Muscle of leg (tissue), 11 donors: Measurements from ENCODE around the gene RNASE8. TPM values are rescaled to one million over a fixed set of nuclear protein-coding genes. Genes with fewer than 3 reads are reported as not detected.

ENCODE experiments used
- DNase-seq: peaks from one replicate; pipeline ENCODE4 v3.0.0; 2013
- H3K27ac ChIP-seq: one replicate; pipeline ENCODE4 v1.5.1; 2013; ENCODE audit warnings: mild to moderate bottlenecking, low read length, control low read depth
- H3K27me3 ChIP-seq: one replicate; pipeline ENCODE4 v1.6.1; 2013; ENCODE audit warnings: low read length; ENCODE audit not compliant: control insufficient read depth, insufficient read depth
- H3K36me3 ChIP-seq: one replicate; pipeline ENCODE4 v1.6.1; 2013; ENCODE audit warnings: low read length; ENCODE audit not compliant: control insufficient read depth, insufficient read depth
- H3K4me1 ChIP-seq: one replicate; pipeline ENCODE4 v1.6.1; 2013; ENCODE audit warnings: low read length; ENCODE audit not compliant: control insufficient read depth, insufficient read depth
- H3K4me3 ChIP-seq: one replicate; pipeline ENCODE4 v1.5.1; 2013; ENCODE audit warnings: low read length, control low read depth
- H3K9me3 ChIP-seq: replicated peaks from 2 replicates; pipeline ENCODE4 v1.6.1; 2013; ENCODE audit warnings: low read depth, low read length; ENCODE audit not compliant: control insufficient read depth
- WGBS: methylation state at CpG from one replicate; pipeline ENCODE4 v1.1.5; 2013; ENCODE audit warnings: missing lambda C conversion rate; ENCODE audit not compliant: insufficient coverage; 5-methylcytosine and 5-hydroxymethylcytosine counted together
- polyA plus RNA-seq, 8 donors: library from polyadenylated mRNA; unstranded; fragments of 120-200 nt; gene quantifications; one replicate each; pipeline versions ENCODE4 v1.2.1 to v1.2.3, GENCODE V29; 2013; ENCODE audit warnings: inconsistent platforms in 1 of 8, low replicate concordance in 1 of 8; ENCODE audit not compliant: insufficient read length in 8 of 8, insufficient read depth in 1 of 8
- total RNA-seq: library from RNA; stranded (reverse); fragments of 120-200 nt; gene quantifications from one replicate; pipeline ENCODE4 v1.2.4, GENCODE V29; 2013

Gene RNASE8
- total and polyA plus RNA-seq, 9 donors: not detected

DNA sequence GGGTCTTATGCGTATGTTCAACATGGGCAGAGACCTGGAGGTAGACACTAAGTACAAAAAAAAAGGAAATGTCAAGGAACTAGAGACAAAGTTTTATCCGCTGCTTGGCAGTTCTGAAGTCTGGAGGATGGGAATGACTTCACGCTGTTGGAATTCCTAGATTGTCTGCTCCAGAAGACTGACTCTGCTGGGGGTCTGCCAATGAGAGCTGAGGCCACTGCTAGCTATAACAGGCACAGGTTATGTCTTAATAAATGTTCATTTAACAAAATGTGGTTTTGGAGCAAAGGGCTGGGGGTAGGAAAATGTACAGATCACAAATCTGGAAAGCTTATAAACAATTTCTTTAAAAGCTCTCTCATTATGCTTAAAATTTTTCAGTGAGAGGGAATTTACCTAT, 5.9 kb downstream of the RNASE8 start:
- H3K36me3 ChIP-seq: no peaks in the 10 kb centered on the region
- peaks cover 9% of the 10 kb centered on the region for H3K4me1 ChIP-seq
- H3K27ac ChIP-seq: no peak overlapping the region
- 27% methylated on average over 3 of the region's 3 CpGs for whole genome bisulfite sequencing
- no peak overlapping the region for H3K4me3 ChIP-seq
- peaks cover 2% of the 10 kb centered on the region for H3K27me3 ChIP-seq
- H3K9me3 ChIP-seq: no peaks in the 10 kb centered on the region
- peak; percentile 70 for DNase-seq

- Histone ChIP-seq H3K36me3 (no peaks in the 10 kb centered on the region), H3K9me3 (no peaks in the 10 kb centered on the region), H3K4me1 (peaks cover 31% of the 10 kb centered on the region), H3K27ac (no peak overlapping the region), H3K4me3 (no peak overlapping the region), H3K27me3 (no peaks in the 10 kb centered on the region)
- WGBS: 93% methylated on average over 2 of the region's 7 CpGs
- no peak for DNase-seq
Measured at GRCh38 chr14:21066882-21067502, 9.4 kb downstream of the RNASE8 start.

GRCh38 chr14:21068521-21069387, 11.1 kb downstream of the RNASE8 start:
- H3K27ac ChIP-seq: peak overlapping the region; percentile 97
- H3K36me3 ChIP-seq: peaks cover 15% of the 10 kb centered on the region
- H3K27me3 ChIP-seq: no peaks in the 10 kb centered on the region
- peak overlapping the region; percentile 77 for H3K4me3 ChIP-seq
- DNase-seq: peak; percentile 86
- H3K4me1 ChIP-seq: peaks cover 43% of the 10 kb centered on the region
- under 1% methylated on average over 25 of the region's 45 CpGs for WGBS
- no peaks in the 10 kb centered on the region for H3K9me3 ChIP-seq

GRCh38 chr14:21069388-21070082, 11.9 kb downstream of the RNASE8 start:
- Histone ChIP-seq H3K27ac (peak overlapping the region; percentile 97), H3K36me3 (peaks cover 23% of the 10 kb centered on the region), H3K27me3 (no peaks in the 10 kb centered on the region), H3K4me3 (peak overlapping the region; percentile 77), H3K4me1 (peaks cover 47% of the 10 kb centered on the region), H3K9me3 (no peaks in the 10 kb centered on the region)
- 0% methylated on average over 29 of the region's 40 CpGs for WGBS
- peak; percentile 92 for DNase-seq

DNA sequence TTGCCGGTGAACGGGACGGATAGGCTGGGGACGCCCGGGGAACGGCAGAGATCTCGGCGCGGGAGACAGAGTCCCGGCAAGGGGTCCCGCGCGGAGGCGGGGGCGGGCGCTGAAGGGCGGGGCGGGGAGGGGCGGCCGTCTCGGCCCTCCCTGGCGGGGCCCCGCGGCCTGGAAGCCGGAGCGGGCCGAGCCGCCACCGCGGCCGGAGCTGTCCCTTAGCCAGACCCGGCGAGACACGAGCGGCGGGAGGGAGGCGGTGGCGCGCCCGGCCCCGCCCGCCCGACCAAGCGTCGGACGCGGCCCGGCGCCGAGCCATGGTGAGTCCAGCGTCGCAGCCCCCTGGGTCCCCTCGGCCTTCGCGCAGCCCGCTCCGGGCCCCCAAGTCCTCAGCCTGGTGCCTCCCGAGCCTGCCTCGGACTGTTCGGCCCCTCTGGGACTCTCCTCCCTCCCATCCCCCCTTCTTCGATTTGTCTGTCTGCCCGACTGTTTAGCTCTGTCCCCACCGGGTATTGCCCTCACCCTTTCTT, 12.5 kb downstream of the RNASE8 start, which contains the start of gene ARHGEF40:
TSS of gene ARHGEF40 (plus strand) at position 222 of the 527 bp plus-strand sequence. CDS start at position 315, 93 bp downstream.
- DNase-seq: peak; percentile 90
- Histone ChIP-seq H3K4me3 (peak within 1 kb of the TSS; percentile 84), H3K9me3 (no peaks in the 10 kb centered on the region), H3K27ac (peak within 1 kb of the TSS; percentile 97), H3K27me3 (no peaks in the 10 kb centered on the region), H3K36me3 (peaks cover 29% of the 10 kb centered on the region), H3K4me1 (peaks cover 47% of the 10 kb centered on the region)
- under 1% methylated on average over 61 of the region's 63 CpGs for WGBS

- Histone ChIP-seq H3K4me3 (peak overlapping the region; percentile 84), H3K27me3 (no peaks in the 10 kb centered on the region), H3K27ac (peak overlapping the region; percentile 92), H3K9me3 (no peaks in the 10 kb centered on the region), H3K36me3 (peaks cover 35% of the 10 kb centered on the region), H3K4me1 (peaks cover 47% of the 10 kb centered on the region)
- 1% methylated on average over 23 of the region's 23 CpGs for WGBS
- peak; percentile 78 for DNase-seq
Measured at GRCh38 chr14:21070610-21071224, 13.1 kb downstream of the RNASE8 start.

GRCh38 chr14:21071225-21072030, 13.8 kb downstream of the RNASE8 start:
- no peaks in the 10 kb centered on the region for H3K27me3 ChIP-seq
- peak overlapping the region; percentile 84 for H3K4me3 ChIP-seq
- WGBS: under 1% methylated on average over 27 of the region's 37 CpGs
- peak overlapping the region; percentile 92 for H3K27ac ChIP-seq
- DNase-seq: peak; percentile 99
- H3K36me3 ChIP-seq: peaks cover 42% of the 10 kb centered on the region
- no peaks in the 10 kb centered on the region for H3K9me3 ChIP-seq
- H3K4me1 ChIP-seq: peaks cover 47% of the 10 kb centered on the region

DNA sequence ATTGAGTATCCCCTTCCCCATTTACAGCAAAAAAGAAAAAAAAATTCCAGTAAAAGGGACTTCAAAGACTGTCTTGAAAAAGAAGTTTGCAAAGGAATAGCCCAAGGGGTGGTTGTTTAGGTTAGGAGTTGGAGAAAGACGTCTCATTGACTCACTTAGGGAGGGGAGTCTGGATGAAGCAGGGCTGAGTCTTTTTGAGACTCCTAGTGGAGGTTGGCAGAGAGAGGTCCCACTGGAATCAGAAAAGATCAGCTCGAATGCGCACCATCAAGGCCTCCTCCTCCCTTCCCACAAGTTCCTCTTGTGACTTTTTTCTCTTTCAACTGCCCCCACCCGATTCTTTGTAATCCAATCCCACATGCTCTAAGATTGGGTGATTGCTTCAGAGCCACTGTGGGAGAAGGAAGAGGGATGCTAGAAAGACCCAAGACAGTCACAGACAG, 14.4 kb downstream of the RNASE8 start:
- DNase-seq: peak; percentile 88

DNA sequence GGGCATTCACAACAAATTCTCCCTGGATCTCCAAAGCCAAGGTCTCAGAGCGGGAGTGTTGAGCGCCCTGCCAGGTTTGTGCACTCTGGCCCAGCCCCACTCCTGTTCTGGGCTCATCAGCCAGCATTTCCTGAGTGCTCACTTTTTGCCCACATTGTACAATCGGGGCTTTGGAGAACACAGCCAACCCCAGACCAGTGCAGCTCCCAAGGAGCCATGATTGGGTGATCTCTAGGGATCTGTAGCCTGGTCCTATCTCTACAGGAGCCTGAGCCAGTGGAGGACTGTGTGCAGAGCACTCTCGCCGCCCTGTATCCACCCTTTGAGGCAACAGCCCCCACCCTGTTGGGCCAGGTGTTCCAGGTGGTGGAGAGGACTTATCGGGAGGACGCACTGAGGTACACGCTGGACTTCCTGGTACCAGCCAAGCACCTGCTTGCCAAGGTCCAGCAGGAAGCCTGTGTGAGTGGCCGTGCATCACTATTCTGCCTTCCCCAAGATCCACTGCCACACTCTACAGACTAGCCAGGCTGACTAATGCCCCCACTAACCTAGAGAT, 15.2 kb downstream of the RNASE8 start:
- whole genome bisulfite sequencing: 86% methylated on average over 7 of the region's 9 CpGs
- Histone ChIP-seq H3K27me3 (no peaks in the 10 kb centered on the region), H3K4me3 (no peak overlapping the region), H3K4me1 (peaks cover 47% of the 10 kb centered on the region), H3K9me3 (no peaks in the 10 kb centered on the region), H3K36me3 (peaks cover 57% of the 10 kb centered on the region), H3K27ac (peak overlapping the region; percentile 92)
- DNase-seq: no peak

More for the DNA sequence above, 14.4 kb downstream of the RNASE8 start:
- peaks cover 48% of the 10 kb centered on the region for H3K36me3 ChIP-seq
- H3K27me3 ChIP-seq: no peaks in the 10 kb centered on the region
- peaks cover 47% of the 10 kb centered on the region for H3K4me1 ChIP-seq
- 0% methylated on average over 1 of the region's 4 CpGs for WGBS
- peak overlapping the region; percentile 92 for H3K27ac ChIP-seq
- H3K4me3 ChIP-seq: peak overlapping the region; percentile 84
- no peaks in the 10 kb centered on the region for H3K9me3 ChIP-seq
